ENCODE measurements around the gene CSN2. TPM values are rescaled to one million over a fixed set of nuclear protein-coding genes. Genes with fewer than 3 reads are reported as not detected.

Gene CSN2
- total and polyA plus RNA-seq, 2 donors (not counting 3 experiments of a cell fraction or from before 2014, with no cell fraction given): not detected

DNA sequence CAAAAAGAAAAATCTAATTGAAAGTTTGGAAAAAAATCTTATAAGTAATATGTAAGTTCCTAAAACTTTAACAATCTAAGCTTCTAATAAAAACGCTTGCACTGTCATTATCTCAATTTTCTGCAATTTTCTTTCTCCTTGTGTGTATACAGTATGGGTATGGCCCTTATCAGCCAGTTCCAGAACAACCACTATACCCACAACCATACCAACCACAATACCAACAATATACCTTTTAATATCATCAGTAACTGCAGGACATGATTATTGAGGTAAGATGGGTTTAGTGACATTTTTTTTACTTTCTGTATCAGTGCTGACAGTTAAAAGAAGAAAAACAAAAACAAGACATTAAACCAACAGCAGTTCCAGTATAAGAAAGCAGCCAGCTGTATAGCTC, 35.2 kb upstream of the CSN2 start:
- FAIRE-seq: no peak
- TF ChIP-seq EZH2 (IDR thresholded peaks at IDR 0.05; ENCODE audit: borderline replicate concordance, low read depth, low read length, severe bottlenecking) (no peak), MYC (IDR thresholded peaks at IDR 0.05; ENCODE audit: low read depth, low read length) (no peak), FOS (IDR thresholded peaks at IDR 0.05; ENCODE audit: borderline replicate concordance, insufficient read depth, low read length) (no peak), POLR2AphosphoS5 (IDR thresholded peaks at IDR 0.05; ENCODE audit: insufficient read depth, low read depth, low read length) (no peak), POLR2A (IDR thresholded peaks at IDR 0.05; ENCODE audit: low read depth, low read length) (no peak), GATA2 (IDR thresholded peaks at IDR 0.05; ENCODE audit: insufficient read depth, insufficient read length, low read depth, low read length) (no peak), JUN (IDR thresholded peaks at IDR 0.05; ENCODE audit: borderline replicate concordance, insufficient read depth, insufficient read length, low read depth) (no peak), MAX (IDR thresholded peaks at IDR 0.05; ENCODE audit: insufficient read depth, insufficient read length) (no peak), CTCF (IDR thresholded peaks at IDR 0.05; ENCODE audit: extremely low read depth in 1 of 2, insufficient read depth in 1 of 2, low read depth in 1 of 2, low read length in 2 of 2) (no peak)
- DNase-seq (ENCODE audit: low read depth, low spot score): no peak
- H3K4me1 ChIP-seq (ENCODE audit: control insufficient read depth, extremely low read depth, insufficient read depth, low read length): peaks cover 4% of the 10 kb centered on the region
- intact Hi-C loops (cut with micrococcal nuclease) (no loop called here), dilution Hi-C loops (cut with MboI; ENCODE audit: extremely low pct_ligation_motif_present, low sequenced_read_pairs) (no loop called here)
- no peak overlapping the region for H3K4me2 ChIP-seq (ENCODE audit: insufficient read depth, low read length)
- no peak overlapping the region for H3K9ac ChIP-seq (replicated peaks; ENCODE audit: extremely low read depth, insufficient read depth, low read length)
- no peaks in the 10 kb centered on the region for H3K79me2 ChIP-seq (ENCODE audit: control insufficient read depth, insufficient read depth, low read length)
- H3K4me3 ChIP-seq (replicated peaks in 1 of 3; ENCODE audit: insufficient read depth in 1 of 3, low read depth in 1 of 3, low read length in 3 of 3): no peak overlapping the region
- H4K20me1 ChIP-seq (replicated peaks; ENCODE audit: control insufficient read depth, extremely low read depth, insufficient read depth, low read length): no peaks in the 10 kb centered on the region
- BruUV-seq (replicated peaks): no TSS peak
- POLR2A ChIA-PET: no interaction called here
- no peaks in the 10 kb centered on the region for H3K27me3 ChIP-seq (ENCODE audit: control insufficient read depth in 2 of 2, insufficient read depth in 2 of 2, low read length in 2 of 2)
- CTCF ChIA-PET: no interaction called here
- no peak overlapping the region for H3K27ac ChIP-seq (ENCODE audit: insufficient read depth, low read depth, low read length)
- no peak overlapping the region for H2AFZ ChIP-seq (ENCODE audit: low read depth, low read length)
- no peaks in the 10 kb centered on the region for H3K9me1 ChIP-seq (replicated peaks; ENCODE audit: control insufficient read depth, extremely low read depth, insufficient read depth, low read length)
- no peaks in the 10 kb centered on the region for H3K9me3 ChIP-seq (replicated peaks; ENCODE audit: control insufficient read depth, insufficient read depth, low read length)
- no peaks in the 10 kb centered on the region for H3K36me3 ChIP-seq (ENCODE audit: control insufficient read depth in 2 of 2, extremely low read depth in 1 of 2, insufficient read depth in 2 of 2, low read length in 2 of 2)
